Mucosa of stomach (tissue), 1 donor: Measurements from ENCODE around the gene USH1G.
"Not testable (repeated sequence)": the region's sequence is repeated elsewhere in the genome, so short reads cannot be mapped to it uniquely, and the experiment has no call there.

Source experiments
- H3K27me3 ChIP-seq: one replicate; pipeline ENCODE4 v1.7.0; 2013; ENCODE audit warnings: mild to moderate bottlenecking, low read length; ENCODE audit not compliant: control insufficient read depth, insufficient read depth
- H3K36me3 ChIP-seq: one replicate; pipeline ENCODE4 v1.7.0; 2013; ENCODE audit warnings: low read length; ENCODE audit not compliant: control insufficient read depth, insufficient read depth
- H3K4me1 ChIP-seq: one replicate; pipeline ENCODE4 v1.7.0; 2013; ENCODE audit warnings: mild to moderate bottlenecking, low read length; ENCODE audit not compliant: control insufficient read depth, insufficient read depth
- H3K4me3 ChIP-seq: one replicate; pipeline ENCODE4 v1.7.0; 2013; ENCODE audit warnings: low read length
- H3K9ac ChIP-seq: one replicate; pipeline ENCODE4 v1.7.0; 2013; ENCODE audit warnings: mild to moderate bottlenecking, low read length, moderate library complexity
- H3K9me3 ChIP-seq: one replicate; pipeline ENCODE4 v1.7.0; 2013; ENCODE audit warnings: mild to moderate bottlenecking, low read length, moderate library complexity; ENCODE audit not compliant: control insufficient read depth
- donor health status: Pancreatic carcinoma.

The USH1G gene

GRCh38 chr17:74922694-74923537 is at the start of gene USH1G:
Gene USH1G, minus strand, starts transcription at chr17:74923255. Its CDS starts 182 bp downstream, at chr17:74923073.
- H3K27me3 ChIP-seq = peaks cover 77% of the 10 kb centered on the region
- no peak within 1 kb of the TSS for H3K4me3 ChIP-seq
- H3K9me3 ChIP-seq = no peaks in the 10 kb centered on the region
- no peak within 1 kb of the TSS for H3K9ac ChIP-seq
- H3K36me3 ChIP-seq = no peaks in the 10 kb centered on the region
- H3K4me1 ChIP-seq = peaks cover 24% of the 10 kb centered on the region

GRCh38 chr17:74972107-74972972 is 49.3 kb upstream of the USH1G start, which contains the start of gene HID1:
Gene HID1, minus strand, starts transcription at chr17:74972759. Its CDS starts 103 bp downstream, at chr17:74972656.
- Histone ChIP-seq H3K9me3 (no peaks in the 10 kb centered on the region), H3K36me3 (no peaks in the 10 kb centered on the region), H3K9ac (peak within 1 kb of the TSS; percentile 79), H3K27me3 (peaks cover 4% of the 10 kb centered on the region), H3K4me3 (peak within 1 kb of the TSS; percentile 69), H3K4me1 (peaks cover 47% of the 10 kb centered on the region)

DNA sequence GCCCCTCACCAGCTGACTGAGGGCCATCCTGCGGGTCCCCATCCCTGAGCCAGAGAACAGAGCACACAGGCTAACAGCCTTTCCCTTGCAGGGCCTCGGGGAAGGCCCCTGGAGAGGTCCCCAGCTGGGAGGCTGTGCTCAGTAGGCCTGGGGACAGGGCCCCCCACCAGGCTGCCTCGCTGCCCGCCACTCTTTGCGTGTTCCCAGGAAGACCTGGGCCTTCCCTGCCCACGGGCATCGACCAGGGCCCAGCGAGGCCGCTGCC is 48.7 kb upstream of the USH1G start:
- Histone ChIP-seq H3K4me3 (peak overlapping the region; percentile 69), H3K9me3 (no peaks in the 10 kb centered on the region), H3K4me1 (peaks cover 47% of the 10 kb centered on the region), H3K9ac (peak overlapping the region; percentile 79), H3K27me3 (peaks cover 4% of the 10 kb centered on the region), H3K36me3 (no peaks in the 10 kb centered on the region)

- no peaks in the 10 kb centered on the region for H3K36me3 ChIP-seq
- peak overlapping the region; percentile 69 for H3K4me3 ChIP-seq
- H3K27me3 ChIP-seq = peaks cover 4% of the 10 kb centered on the region
- H3K9me3 ChIP-seq = no peaks in the 10 kb centered on the region
- peaks cover 47% of the 10 kb centered on the region for H3K4me1 ChIP-seq
- H3K9ac ChIP-seq = peak overlapping the region; percentile 79
These were observed 48.2 kb upstream of the USH1G start for GRCh38 chr17:74971069-74971841.

DNA sequence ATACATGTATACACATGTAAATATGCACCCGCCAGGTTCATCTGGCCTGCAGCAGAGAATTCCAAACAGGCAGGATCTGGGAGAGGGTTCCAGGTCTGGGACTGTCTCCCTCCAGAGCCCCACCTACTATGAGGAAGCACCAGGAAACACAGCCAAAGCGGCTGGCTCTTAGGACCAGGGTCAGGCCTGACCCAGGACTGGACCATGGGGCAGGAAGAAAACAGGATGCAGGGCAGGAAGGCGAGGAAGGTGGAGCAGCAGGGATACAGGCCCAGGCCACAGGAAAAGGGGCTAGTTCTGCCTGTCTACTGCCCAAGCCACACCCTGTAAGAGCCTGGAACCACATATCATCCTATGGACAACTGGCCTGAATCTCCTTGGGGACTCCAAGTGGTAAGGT is 47.3 kb upstream of the USH1G start:
- H3K36me3 ChIP-seq = no peaks in the 10 kb centered on the region
- H3K9me3 ChIP-seq = no peaks in the 10 kb centered on the region
- peaks cover 45% of the 10 kb centered on the region for H3K4me1 ChIP-seq
- H3K27me3 ChIP-seq = peaks cover 4% of the 10 kb centered on the region
- H3K9ac ChIP-seq = peak overlapping the region; percentile 79
- no peak overlapping the region for H3K4me3 ChIP-seq

DNA sequence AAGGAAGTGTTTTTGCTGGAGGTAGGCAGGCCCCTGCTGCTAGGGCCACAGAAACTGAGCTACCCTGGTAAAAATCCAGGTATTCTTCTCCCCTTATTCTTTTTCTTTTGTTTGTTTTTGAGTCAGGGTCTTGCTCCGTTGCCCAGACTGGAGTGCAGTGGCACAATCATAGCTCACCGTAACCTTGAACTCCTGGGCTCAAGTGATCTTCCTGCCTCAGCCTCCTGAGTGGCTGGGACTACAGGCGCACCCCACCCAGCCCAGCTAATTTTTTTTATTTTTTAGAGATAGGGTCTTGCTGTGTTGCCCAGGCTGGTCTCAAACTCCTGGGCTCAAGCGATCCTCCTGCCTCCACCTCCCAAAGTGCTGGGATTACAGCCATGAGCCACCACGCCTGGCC is 46.4 kb upstream of the USH1G start:
- not testable (repeated sequence) for H3K9ac ChIP-seq, H3K36me3 ChIP-seq, H3K27me3 ChIP-seq, H3K9me3 ChIP-seq, H3K4me3 ChIP-seq
- H3K4me1 ChIP-seq = peaks cover 40% of the 10 kb centered on the region

DNA sequence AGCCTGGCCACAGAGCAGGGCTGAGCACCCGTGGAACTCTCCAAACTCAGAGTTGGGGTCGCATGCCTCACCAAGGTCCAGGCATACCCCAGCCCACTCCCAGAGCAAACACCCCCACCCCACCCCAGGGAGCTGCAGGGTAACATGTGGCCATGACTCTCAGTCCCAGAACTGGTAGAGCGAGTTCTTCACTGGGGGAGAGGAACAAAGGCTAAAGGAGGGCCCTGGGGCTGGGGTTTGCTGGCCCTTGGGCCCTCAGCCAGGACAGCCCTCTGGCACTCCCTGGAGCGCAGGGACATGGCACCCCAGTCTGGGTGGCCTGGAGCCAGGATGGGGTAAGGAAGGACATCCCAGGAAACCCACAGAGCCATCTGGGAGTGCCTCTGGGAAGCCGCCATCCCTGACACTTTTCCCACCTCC is 45.3 kb upstream of the USH1G start:
- H3K4me3 ChIP-seq = no peak overlapping the region
- H3K9me3 ChIP-seq = no peaks in the 10 kb centered on the region
- no peaks in the 10 kb centered on the region for H3K36me3 ChIP-seq
- peak overlapping the region; percentile 24 for H3K9ac ChIP-seq
- H3K27me3 ChIP-seq = peaks cover 4% of the 10 kb centered on the region
- peaks cover 40% of the 10 kb centered on the region for H3K4me1 ChIP-seq

- no peak overlapping the region for H3K4me3 ChIP-seq
- H3K27me3 ChIP-seq = no peaks in the 10 kb centered on the region
- no peak overlapping the region for H3K9ac ChIP-seq
- H3K36me3 ChIP-seq = no peaks in the 10 kb centered on the region
- peaks cover 27% of the 10 kb centered on the region for H3K4me1 ChIP-seq
- H3K9me3 ChIP-seq = no peaks in the 10 kb centered on the region
These were observed 42.0 kb upstream of the USH1G start for GRCh38 chr17:74964988-74965622.

GRCh38 chr17:74964246-74964761 is 41.2 kb upstream of the USH1G start:
- Histone ChIP-seq H3K4me1 (peaks cover 23% of the 10 kb centered on the region), H3K27me3 (no peaks in the 10 kb centered on the region), H3K9ac (no peak overlapping the region), H3K4me3 (no peak overlapping the region), H3K9me3 (no peaks in the 10 kb centered on the region), H3K36me3 (no peaks in the 10 kb centered on the region)

- no peaks in the 10 kb centered on the region for H3K36me3 ChIP-seq
- H3K9ac ChIP-seq = no peak overlapping the region
- H3K4me3 ChIP-seq = no peak overlapping the region
- peaks cover 16% of the 10 kb centered on the region for H3K4me1 ChIP-seq
- no peaks in the 10 kb centered on the region for H3K27me3 ChIP-seq
- H3K9me3 ChIP-seq = no peaks in the 10 kb centered on the region
These were observed 40.6 kb upstream of the USH1G start for GRCh38 chr17:74963656-74964055.

GRCh38 chr17:74962622-74963394 is 39.8 kb upstream of the USH1G start:
- no peak overlapping the region for H3K4me3 ChIP-seq
- no peaks in the 10 kb centered on the region for H3K9me3 ChIP-seq
- no peaks in the 10 kb centered on the region for H3K36me3 ChIP-seq
- H3K9ac ChIP-seq = no peak overlapping the region
- no peaks in the 10 kb centered on the region for H3K27me3 ChIP-seq
- H3K4me1 ChIP-seq = peaks cover 9% of the 10 kb centered on the region
